Endothelial cell of umbilical vein (primary cell): ENCODE results near the gene IYD. TPM values are rescaled to one million over a fixed set of nuclear protein-coding genes. Genes with fewer than 3 reads are reported as not detected.

ENCODE experiments used
- BruUV-seq: library from RNA; stranded (reverse); fragments of 400-500 nt; replicated peaks from 2 replicates; lab custom pipeline; 2021; lab: Mats Ljungman, UMichigan
- CTCF ChIA-PET: fragments of 300-600, 350-600 bp; sonication (Branson Sonifier 250); formaldehyde crosslinking; loops from one replicate; lab custom pipeline; 2021; ENCODE audit warnings: antibody characterized with exemption, inconsistent platforms; lab: Charles Lee
- POLR2A ChIA-PET: fragments of 300-600, 350-600 bp; sonication (Branson Sonifier 250); formaldehyde crosslinking; loops from one replicate; lab custom pipeline; 2021; ENCODE audit warnings: antibody characterized with exemption, inconsistent platforms; lab: Charles Lee
- DNase-seq: peaks from one replicate; pipeline ENCODE4 v3.0.0-alpha.2; 2011; ENCODE audit warnings: low read depth, low spot score
- FAIRE-seq: peaks from 2 replicates; lab custom pipeline; 2011; peaks lifted over from hg19 to GRCh38; lab: Jason Lieb, UNC
- H2AFZ ChIP-seq: 2 replicates; pipeline ENCODE4 v1.6.0; 2012; ENCODE audit warnings: low read depth, low read length, control low read depth, inconsistent platforms
- H3K27ac ChIP-seq: 2 replicates; pipeline ENCODE4 v1.5.1; 2011; ENCODE audit warnings: low read depth, mild to moderate bottlenecking, control low read depth, low read length, moderate library complexity; ENCODE audit not compliant: insufficient read depth
- H3K27me3 ChIP-seq, 2 experiments: 2 replicates each; pipeline versions ENCODE4 v1.6.0 to v1.6.1; 2011; ENCODE audit warnings: low read length in 2 of 2, mixed read lengths in 1 of 2; ENCODE audit not compliant: control insufficient read depth in 2 of 2, insufficient read depth in 2 of 2
- H3K36me3 ChIP-seq, 2 experiments: 2 replicates in 1 of 2; 3 replicates in 1 of 2; pipeline ENCODE4 v1.5.1; 2011; ENCODE audit warnings: low read length in 2 of 2, mild to moderate bottlenecking in 1 of 2, moderate library complexity in 1 of 2; ENCODE audit not compliant: control insufficient read depth in 2 of 2, insufficient read depth in 2 of 2; ENCODE audit errors: extremely low read depth in 1 of 2
- H3K4me1 ChIP-seq: 3 replicates; pipeline ENCODE4 v1.5.1; 2011; ENCODE audit warnings: mild to moderate bottlenecking, low read length; ENCODE audit not compliant: control insufficient read depth, insufficient read depth; ENCODE audit errors: extremely low read depth
- H3K4me2 ChIP-seq: 2 replicates; pipeline ENCODE4 v1.6.1; 2011; ENCODE audit warnings: low read length, control low read depth, mixed read lengths; ENCODE audit not compliant: insufficient read depth
- H3K4me3 ChIP-seq, 3 experiments: fragments of 200-600 bp in 1 of 3; sonication (generic), shearing (Covaris generic) in 1 of 3; replicated peaks in 1 of 3; 2 replicates each; pipeline ENCODE4 v1.5.1; 2011 to 2016; ENCODE audit warnings: control low read depth in 3 of 3, low read length in 3 of 3, mild to moderate bottlenecking in 2 of 3, inconsistent platforms in 1 of 3, low read depth in 1 of 3, moderate library complexity in 1 of 3; ENCODE audit not compliant: insufficient read depth in 1 of 3
- H3K79me2 ChIP-seq: 2 replicates; pipeline ENCODE4 v1.6.0; 2012; ENCODE audit warnings: low read length, inconsistent platforms; ENCODE audit not compliant: control insufficient read depth, insufficient read depth
- H3K9ac ChIP-seq: replicated peaks from 2 replicates; pipeline ENCODE3; 2011; ENCODE audit warnings: low read length, control low read depth; ENCODE audit not compliant: insufficient read depth; ENCODE audit errors: extremely low read depth
- H3K9me1 ChIP-seq: replicated peaks from 3 replicates; pipeline ENCODE4 v1.6.0; 2011; ENCODE audit warnings: mild to moderate bottlenecking, low read length; ENCODE audit not compliant: control insufficient read depth, insufficient read depth; ENCODE audit errors: extremely low read depth
- H3K9me3 ChIP-seq: replicated peaks from 2 replicates; pipeline ENCODE4 v1.5.1; 2012; ENCODE audit warnings: low read length, inconsistent platforms; ENCODE audit not compliant: control insufficient read depth, insufficient read depth
- H4K20me1 ChIP-seq: replicated peaks from 2 replicates; pipeline ENCODE3; 2011; ENCODE audit warnings: mild to moderate bottlenecking, low read length; ENCODE audit not compliant: control insufficient read depth, insufficient read depth; ENCODE audit errors: extremely low read depth
- CTCF ChIP-seq, 2 donors: IDR thresholded peaks; 1 replicate in 1 of 2; 2 replicates in 1 of 2; pipeline ENCODE4 v1.5.1; 2011; ENCODE audit warnings: low read length in 2 of 2, mild to moderate bottlenecking in 2 of 2, moderate library complexity in 2 of 2, control low read depth in 1 of 2, inconsistent platforms in 1 of 2, low read depth in 1 of 2; ENCODE audit not compliant: insufficient read depth in 1 of 2; ENCODE audit errors: extremely low read depth in 1 of 2
- EZH2 ChIP-seq: IDR thresholded peaks from 2 replicates; pipeline ENCODE4 v1.6.1; 2012; ENCODE audit warnings: borderline replicate concordance, low read depth, mild to moderate bottlenecking, moderate library complexity, low read length, inconsistent platforms; ENCODE audit not compliant: severe bottlenecking
- FOS ChIP-seq: IDR thresholded peaks from 2 replicates; pipeline ENCODE4 v1.6.1; 2011; ENCODE audit warnings: mild to moderate bottlenecking, low read length, moderate library complexity, borderline replicate concordance; ENCODE audit not compliant: insufficient read depth
- GATA2 ChIP-seq: IDR thresholded peaks from 2 replicates; pipeline ENCODE4 v1.7.0; 2011; ENCODE audit warnings: low read depth, mild to moderate bottlenecking, moderate library complexity, mixed read lengths, low read length; ENCODE audit not compliant: insufficient read length, insufficient read depth
- JUN ChIP-seq: IDR thresholded peaks from 2 replicates; pipeline ENCODE4 v1.6.1; 2011; ENCODE audit warnings: borderline replicate concordance, low read depth; ENCODE audit not compliant: insufficient read length, insufficient read depth
- MAX ChIP-seq: IDR thresholded peaks from 2 replicates; pipeline ENCODE4 v1.6.1; 2011; ENCODE audit not compliant: insufficient read depth, insufficient read length
- MYC ChIP-seq: IDR thresholded peaks from one replicate; pipeline ENCODE4 v1.6.1; 2011; ENCODE audit warnings: mild to moderate bottlenecking, low read depth, low read length
- POLR2A ChIP-seq: IDR thresholded peaks from 2 replicates; pipeline ENCODE4 v1.6.1; 2012; ENCODE audit warnings: low read depth, mild to moderate bottlenecking, control low read depth, low read length
- POLR2AphosphoS5 ChIP-seq: IDR thresholded peaks from 2 replicates; pipeline ENCODE4 v1.6.1; 2012; ENCODE audit warnings: low read depth, mild to moderate bottlenecking, control low read depth, low read length, moderate library complexity; ENCODE audit not compliant: insufficient read depth
- dilution Hi-C: fragments of 300-500 bp; cut with MboI; formaldehyde crosslinking; loops from one replicate; pipeline ENCODE4 v1.15.0; 2019; ENCODE audit warnings: low sequenced_read_pairs; ENCODE audit not compliant: extremely low pct_ligation_motif_present
- intact Hi-C: fragments of 100-400 bp; cut with micrococcal nuclease; formaldehyde crosslinking; loops from one replicate; pipeline ENCODE4 v1.10.0; 2022
- polyA plus RNA-seq, 4 experiments: library from polyadenylated mRNA; depleted of rRNA in 3 of 4; stranded (reverse) in 3 of 4; unstranded in 1 of 4; fragments of >200 nt; gene quantifications; 2 replicates each; pipeline versions ENCODE4 v1.2.1 to v1.2.3, GENCODE V29; 2011 to 2012; ENCODE audit warnings: missing spikeins in 1 of 4
- total RNA-seq: library from RNA; stranded (reverse); gene quantifications from 2 replicates; pipeline ENCODE4 v1.2.3, GENCODE V29; 2021

IYD gene
- total and polyA plus RNA-seq, 2 donors (not counting 3 experiments of a cell fraction or from before 2014, with no cell fraction given), result not detected

DNA sequence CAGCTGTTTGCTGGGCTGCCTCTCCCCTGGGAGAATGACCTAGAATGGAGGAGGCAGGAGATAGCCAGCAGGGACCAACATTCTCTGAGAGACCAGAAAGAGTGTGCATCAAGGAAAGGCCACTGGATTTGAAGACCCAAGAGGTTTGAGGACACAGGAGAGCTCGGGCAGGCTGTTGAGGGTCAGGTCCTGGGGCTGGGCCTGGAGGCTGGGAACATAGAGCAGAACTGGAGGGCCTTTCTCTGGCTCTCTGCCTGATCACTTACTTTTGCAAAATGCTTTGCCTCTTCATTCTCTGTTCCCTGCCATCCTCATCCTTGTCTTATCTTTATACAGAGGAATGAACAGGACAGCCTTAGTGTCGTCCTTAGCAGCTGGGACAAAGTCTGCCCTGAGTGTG, 2.5 kb downstream of the IYD start:
- CTCF ChIA-PET, result no interaction called here
- DNase-seq (no peak), FAIRE-seq (no peak)
- BruUV-seq, result no TSS peak
- no peaks in the 10 kb centered on the region for H3K9me1 ChIP-seq
- H3K4me2 ChIP-seq, result no peak overlapping the region
- H3K79me2 ChIP-seq, result no peaks in the 10 kb centered on the region
- no peak overlapping the region for H3K9ac ChIP-seq
- no peaks in the 10 kb centered on the region for H3K9me3 ChIP-seq
- TF ChIP-seq POLR2A (no peak), EZH2 (no peak), JUN (no peak), MYC (no peak), MAX (no peak), POLR2AphosphoS5 (no peak), GATA2 (no peak), CTCF (IDR thresholded peaks at IDR 0.05; ENCODE audit: extremely low read depth in 1 of 2, insufficient read depth in 1 of 2, low read depth in 1 of 2, low read length in 2 of 2) (no peak), FOS (no peak)
- H3K27ac ChIP-seq, result no peak overlapping the region
- no peak overlapping the region for H2AFZ ChIP-seq
- no peak overlapping the region for H3K4me3 ChIP-seq
- no peaks in the 10 kb centered on the region for H3K4me1 ChIP-seq
- dilution Hi-C loops (no loop called here), intact Hi-C loops (no loop called here)
- no peaks in the 10 kb centered on the region for H3K36me3 ChIP-seq
- H4K20me1 ChIP-seq, result no peaks in the 10 kb centered on the region
- H3K27me3 ChIP-seq, result peaks cover 2% of the 10 kb centered on the region in 2 experiments
- POLR2A ChIA-PET, result no interaction called here
